ENCODE results near the gene SNX25.

Gene SNX25

DNA sequence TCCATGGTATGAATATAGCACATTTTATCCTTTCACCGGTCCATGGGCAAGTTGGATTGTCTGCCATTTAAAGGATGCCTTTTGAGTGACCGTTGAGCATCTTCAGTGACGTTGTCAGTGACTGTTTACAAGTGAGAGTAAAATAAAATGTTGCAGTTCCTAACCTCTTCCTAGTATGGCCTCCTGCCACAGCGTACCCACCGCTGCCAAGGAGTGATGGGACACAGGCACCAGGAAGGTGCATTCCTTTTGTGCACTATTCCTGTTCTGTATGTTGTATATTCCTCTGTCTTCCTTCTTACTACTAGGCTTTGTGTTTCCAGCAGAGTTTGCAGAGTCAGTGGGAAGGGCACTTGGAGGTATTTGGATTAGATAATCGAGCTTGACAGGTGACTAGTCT lies 61.5 kb downstream of the SNX25 start:
- no peak for DNase-seq

- no peak for DNase-seq
Measured at GRCh38 chr4:185272245-185272644, 62.8 kb downstream of the SNX25 start.

- no peak for DNase-seq
Measured at GRCh38 chr4:185275501-185275900, 66.1 kb downstream of the SNX25 start.

GRCh38 chr4:185276036-185276435 lies 66.6 kb downstream of the SNX25 start:
- DNase-seq: no peak

GRCh38 chr4:185278716-185279115 lies 69.3 kb downstream of the SNX25 start:
- no peak for DNase-seq

- DNase-seq: no peak
Measured at GRCh38 chr4:185280608-185281007, 71.2 kb downstream of the SNX25 start.

DNA sequence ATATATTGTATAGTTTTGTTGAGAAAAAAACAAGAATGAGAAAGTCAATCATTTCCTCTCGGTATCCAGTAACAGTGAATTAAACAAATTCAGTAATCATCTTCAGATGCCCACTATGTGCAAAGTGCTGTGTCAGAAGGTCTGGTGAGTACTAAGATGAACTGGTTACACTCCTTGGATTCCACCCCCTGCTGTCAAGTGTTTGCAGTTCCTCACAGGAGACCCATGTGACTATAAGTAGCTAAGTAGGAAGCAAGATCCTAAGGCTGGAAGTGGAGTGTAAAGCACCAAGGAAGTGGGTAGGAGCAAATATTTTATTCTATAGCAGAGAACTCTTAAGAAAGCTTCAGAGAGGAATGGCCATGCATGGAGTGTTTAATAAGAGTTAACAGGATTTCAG lies 73.6 kb downstream of the SNX25 start:
- no peak for DNase-seq

DNA sequence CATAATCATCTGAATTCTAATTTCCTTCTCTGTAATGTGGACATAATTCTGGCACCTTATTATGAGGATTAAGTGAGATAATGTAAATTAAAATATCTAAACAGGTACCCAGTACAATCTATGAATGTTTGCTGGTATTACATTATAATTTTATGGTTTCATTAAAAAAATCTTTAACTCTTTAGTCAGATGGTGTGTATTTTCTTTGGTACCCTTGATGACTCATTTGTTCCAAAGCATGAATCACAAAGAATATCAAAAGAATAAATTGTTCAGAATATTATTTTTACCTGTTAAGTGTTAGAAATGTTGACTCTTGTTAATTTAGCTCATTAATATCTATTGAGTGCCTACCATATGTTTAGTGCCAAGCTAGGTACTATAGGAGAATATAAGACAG lies 74.3 kb downstream of the SNX25 start:
- DNase-seq: no peak

- no peak for DNase-seq
Measured at GRCh38 chr4:185285632-185286393, 76.4 kb downstream of the SNX25 start.

GRCh38 chr4:185286571-185286970 lies 77.2 kb downstream of the SNX25 start:
- no peak for DNase-seq

DNA sequence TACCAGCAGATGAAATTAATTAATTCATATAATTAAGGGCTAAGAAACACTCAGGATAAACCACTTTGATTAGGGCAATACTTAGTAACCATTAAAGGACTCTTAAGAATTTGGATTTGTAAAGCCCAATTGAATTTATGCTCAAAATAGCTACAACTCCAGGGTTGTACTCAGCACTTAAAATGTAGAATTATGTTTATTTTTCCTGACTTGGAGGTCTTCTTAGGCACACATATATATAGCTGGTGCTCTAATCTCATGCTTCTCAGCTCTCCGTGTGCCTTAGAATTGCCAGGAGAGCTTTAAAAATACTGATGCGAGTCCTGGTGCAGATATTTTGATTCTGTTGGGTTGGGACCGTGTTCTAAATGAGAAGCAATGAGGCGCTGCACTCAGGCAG lies 77.6 kb downstream of the SNX25 start:
- DNase-seq: no peak

DNA sequence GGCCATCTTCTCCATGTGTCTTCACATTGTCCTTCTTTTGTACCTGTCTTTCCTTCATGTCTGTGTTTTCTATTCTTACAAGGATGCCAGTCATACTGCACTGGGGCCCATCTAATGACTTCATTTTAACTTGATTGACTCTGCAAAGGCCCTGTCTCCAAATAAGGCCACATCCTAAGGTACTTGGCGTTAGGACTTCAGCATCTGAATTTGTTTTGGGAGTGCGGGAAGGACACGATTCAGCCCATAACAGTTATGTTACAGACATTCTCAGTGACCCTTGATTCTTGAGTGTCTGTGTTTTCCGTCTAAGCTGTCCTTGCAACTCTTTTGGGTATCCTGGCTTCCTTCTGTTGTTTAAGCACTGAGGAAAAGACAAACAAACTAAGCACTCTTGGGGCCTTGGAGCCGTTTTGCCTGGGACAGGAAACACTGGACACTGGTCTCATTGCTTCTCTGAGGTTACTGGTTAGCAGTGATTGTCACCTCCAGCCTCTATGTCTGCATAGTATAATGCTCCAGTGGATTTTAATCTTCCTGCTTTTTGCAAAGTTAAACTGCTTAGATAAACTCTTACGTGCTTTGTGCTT lies 80.7 kb downstream of the SNX25 start:
- DNase-seq: no peak

DNA sequence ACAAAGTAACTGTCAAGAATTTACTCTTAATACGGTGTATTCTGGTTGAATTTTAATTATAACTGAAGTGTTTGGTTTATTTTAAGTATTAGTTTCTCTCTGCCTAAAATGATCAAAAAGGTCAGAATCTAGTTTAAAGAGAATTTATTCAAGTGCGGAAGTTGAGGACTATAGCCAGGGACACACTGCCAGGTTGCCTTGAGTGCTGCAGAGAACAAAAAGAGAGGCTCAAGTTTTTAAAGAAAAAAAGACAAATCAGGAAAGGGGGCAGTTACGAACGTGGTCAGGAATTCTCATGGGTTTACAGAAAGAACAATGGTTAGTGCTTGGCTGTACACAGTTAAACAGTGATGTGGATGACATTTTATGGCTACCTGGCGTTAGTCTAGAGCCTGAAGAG lies 81.3 kb downstream of the SNX25 start:
- no peak for DNase-seq

GRCh38 chr4:185293202-185293601 lies 83.8 kb downstream of the SNX25 start:
- DNase-seq: no peak

DNA sequence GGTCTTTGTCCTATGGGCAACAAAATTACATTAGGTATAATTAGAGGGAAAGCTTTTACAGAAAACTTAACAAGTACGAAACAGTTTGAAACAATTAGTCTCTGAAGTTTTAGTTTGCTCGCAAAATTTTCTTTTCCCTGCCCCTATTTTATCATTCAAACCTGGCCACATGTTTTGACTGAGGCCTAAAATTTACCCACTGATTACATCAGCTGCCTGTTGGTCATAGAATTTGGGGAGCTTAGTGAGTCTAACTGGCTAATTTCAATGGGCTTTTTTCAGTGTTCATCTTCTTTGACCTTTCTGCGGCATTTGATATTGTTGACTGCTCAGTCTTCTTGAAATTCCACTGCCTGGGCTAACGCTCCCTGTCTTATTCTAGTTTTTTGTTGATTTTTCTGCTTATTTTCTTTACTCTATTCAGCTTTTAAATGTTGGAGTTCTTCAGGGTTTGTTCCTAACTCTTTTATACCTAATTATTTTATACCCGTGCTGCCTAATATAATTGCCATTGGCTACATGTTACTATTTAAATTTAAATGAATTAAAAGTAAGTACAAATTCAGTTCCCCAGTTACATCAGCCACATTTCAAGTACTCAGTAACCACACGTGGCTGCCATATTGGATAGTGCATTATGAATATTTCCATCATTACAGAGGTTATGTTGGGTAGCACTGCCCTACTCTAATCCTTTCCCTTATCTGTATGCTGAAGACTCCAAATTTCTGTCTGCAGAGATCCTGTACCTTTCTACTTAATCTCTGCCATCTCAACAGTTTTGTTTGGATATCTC lies 87.5 kb downstream of the SNX25 start:
- no peak for DNase-seq

- no peak for DNase-seq
Measured at GRCh38 chr4:185298728-185299430, 89.5 kb downstream of the SNX25 start.

DNA sequence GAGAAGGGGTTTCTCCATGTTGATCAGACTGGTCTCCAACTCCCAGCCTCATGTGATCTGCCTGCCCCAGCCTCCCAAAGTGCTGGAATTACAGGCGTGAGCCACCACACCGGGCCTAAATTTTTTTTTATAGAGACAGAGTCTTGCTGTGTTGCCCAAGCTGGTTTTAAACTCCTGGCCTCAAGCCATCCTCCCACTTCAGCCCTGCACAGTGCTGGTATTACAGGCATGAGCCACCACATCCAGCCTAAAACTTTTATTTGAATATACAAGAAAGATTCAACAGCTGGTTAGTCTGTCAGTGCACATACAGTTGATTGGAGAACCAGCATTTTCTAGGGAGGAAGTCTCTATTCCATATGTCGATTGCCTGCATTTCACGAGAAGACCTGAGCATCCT lies 95.1 kb downstream of the SNX25 start:
- DNase-seq: no peak

DNA sequence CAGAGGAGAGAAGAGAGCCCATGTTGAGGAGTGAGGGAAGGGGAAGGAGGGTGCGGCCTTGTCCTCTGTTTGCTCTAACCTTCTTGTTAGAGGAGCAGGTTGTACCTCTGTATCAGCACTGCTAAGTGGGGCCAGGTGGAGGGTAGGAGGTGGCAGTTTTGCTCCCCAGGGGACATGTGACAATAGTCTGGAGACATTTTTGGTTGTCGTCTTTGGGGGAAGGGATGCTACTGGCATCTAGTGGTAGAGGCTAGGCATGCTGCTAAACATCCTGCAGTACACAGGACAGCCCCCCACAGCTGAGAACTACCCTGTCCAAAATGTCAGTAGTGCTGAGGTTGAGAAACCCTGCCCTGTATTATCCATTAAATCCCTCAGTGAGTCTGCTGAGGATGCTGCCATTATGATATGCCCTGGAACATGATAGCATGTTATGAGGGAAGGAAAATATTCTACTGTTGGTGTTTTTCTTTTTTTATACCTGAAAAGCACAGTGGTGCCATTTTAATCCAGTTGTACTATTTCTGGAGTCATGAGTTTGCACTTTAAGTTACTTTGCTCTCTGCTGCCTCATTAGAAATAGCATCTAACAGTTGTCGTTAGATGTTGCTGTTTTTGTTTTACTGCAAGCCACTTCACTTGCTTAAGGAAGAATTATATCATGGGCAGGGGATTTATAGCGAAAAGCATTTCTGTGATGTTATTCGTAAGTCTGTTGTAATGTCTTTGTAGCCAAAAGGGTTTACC lies 95.7 kb downstream of the SNX25 start:
- DNase-seq: no peak

DNA sequence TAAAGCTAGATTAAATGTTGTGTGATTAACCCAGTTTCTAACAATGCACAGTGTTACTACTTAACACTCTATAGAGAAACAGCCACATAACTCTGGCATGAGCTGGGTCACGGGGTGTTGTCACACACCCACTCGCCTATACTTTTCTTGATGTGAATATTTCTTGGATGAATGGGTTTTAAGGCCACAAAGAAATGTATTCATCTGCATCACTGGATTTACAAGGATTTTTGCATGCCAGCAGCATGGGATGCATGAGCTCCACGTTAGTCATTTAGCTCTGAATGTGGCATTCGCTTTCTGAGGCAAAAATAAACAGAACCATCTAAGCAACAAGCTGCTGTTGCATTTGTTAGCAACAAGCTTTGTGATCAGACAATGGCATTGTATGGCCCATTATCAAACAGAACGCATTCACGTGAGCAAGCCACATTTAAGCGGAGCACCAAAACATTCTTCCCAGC lies 96.6 kb downstream of the SNX25 start:
- no peak for DNase-seq

DNA sequence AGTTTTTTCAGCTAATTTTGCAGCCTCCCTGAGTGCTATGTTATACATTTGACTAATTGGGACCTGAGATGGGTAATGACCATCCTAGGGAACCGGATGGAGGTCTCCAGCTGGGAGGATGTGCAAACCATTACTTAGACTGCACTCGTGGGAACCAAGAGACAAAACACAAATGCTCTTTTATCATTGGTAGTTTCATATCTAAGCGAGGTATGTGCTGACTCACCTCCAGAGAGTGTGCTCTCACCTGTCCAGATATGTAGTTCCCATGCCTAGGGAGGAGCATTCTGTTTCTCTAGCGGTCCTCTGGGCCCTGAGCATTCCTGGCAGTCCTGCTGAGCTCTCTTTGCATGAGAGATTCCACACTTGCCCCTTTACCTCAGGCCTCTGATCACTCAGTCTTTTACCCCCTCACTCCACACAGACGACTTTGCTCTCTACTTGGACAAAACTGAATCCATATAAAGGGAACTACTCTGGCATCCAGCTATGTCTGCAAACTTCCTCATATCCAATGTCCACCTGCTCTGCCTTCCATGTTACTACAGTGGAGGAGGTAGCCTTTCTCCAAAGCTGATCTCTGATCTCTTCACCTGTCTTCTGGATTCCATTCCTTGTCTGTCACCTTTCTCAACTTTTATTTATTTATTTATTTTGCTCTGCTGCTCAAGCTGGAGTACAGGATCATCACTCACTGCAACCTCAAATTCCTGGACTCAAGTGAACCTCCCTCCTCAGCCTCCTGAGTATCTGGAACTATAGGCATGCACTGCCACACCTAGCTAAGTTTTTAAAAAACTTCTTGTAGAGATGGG lies 97.9 kb downstream of the SNX25 start:
- no peak for DNase-seq

GRCh38 chr4:185309770-185310169 lies 100.4 kb downstream of the SNX25 start:
- DNase-seq: no peak

Data from GDM1 (cell line).